Measurements from ENCODE around the gene SDK1. TPM values are rescaled to one million over a fixed set of nuclear protein-coding genes. Genes with fewer than 3 reads are reported as not detected.

Gene SDK1
- total RNA-seq, 1 donor from 2014 or later = 10.9 TPM

GRCh38 chr7:4066626-4067475 is 765.8 kb downstream of the SDK1 start:
- TF ChIP-seq CTCF (IDR thresholded peaks at IDR 0.05) = no peak
- Mint-ChIP-seq H3K36me3 (ENCODE audit: low read depth) (peaks cover 4% of the 10 kb centered on the region), H3K9me3 (ENCODE audit: low read depth) (peaks cover 10% of the 10 kb centered on the region), H3K4me3 (ENCODE audit: unreplicated experiment) (no peak overlapping the region), H3K4me1 (ENCODE audit: low read depth) (no peaks in the 10 kb centered on the region), H3K27ac (ENCODE audit: unreplicated experiment) (no peak overlapping the region), H3K27me3 (ENCODE audit: low read depth) (no peaks in the 10 kb centered on the region)
- no peak for DNase-seq (ENCODE audit: low spot score)

GRCh38 chr7:4067476-4067760 is 766.4 kb downstream of the SDK1 start:
- H3K4me3 Mint-ChIP-seq (ENCODE audit: unreplicated experiment) = no peak overlapping the region
- DNase-seq (ENCODE audit: low spot score) = no peak
- no peaks in the 10 kb centered on the region for H3K4me1 Mint-ChIP-seq (ENCODE audit: low read depth)
- H3K36me3 Mint-ChIP-seq (ENCODE audit: low read depth) = peaks cover 6% of the 10 kb centered on the region
- H3K9me3 Mint-ChIP-seq (ENCODE audit: low read depth) = peaks cover 7% of the 10 kb centered on the region
- H3K27ac Mint-ChIP-seq (ENCODE audit: unreplicated experiment) = no peak overlapping the region
- no peak for TF ChIP-seq CTCF (IDR thresholded peaks at IDR 0.05)
- no peaks in the 10 kb centered on the region for H3K27me3 Mint-ChIP-seq (ENCODE audit: low read depth)

- Mint-ChIP-seq H3K27ac (ENCODE audit: unreplicated experiment) (no peak overlapping the region), H3K4me3 (ENCODE audit: unreplicated experiment) (no peak overlapping the region), H3K4me1 (ENCODE audit: low read depth) (no peaks in the 10 kb centered on the region), H3K27me3 (ENCODE audit: low read depth) (no peaks in the 10 kb centered on the region), H3K9me3 (ENCODE audit: low read depth) (peaks cover 3% of the 10 kb centered on the region), H3K36me3 (ENCODE audit: low read depth) (peaks cover 6% of the 10 kb centered on the region)
- no peak for TF ChIP-seq CTCF (IDR thresholded peaks at IDR 0.05)
- DNase-seq (ENCODE audit: low spot score) = no peak
Observed at GRCh38 chr7:4067874-4068273, 766.8 kb downstream of the SDK1 start.

- H3K9me3 Mint-ChIP-seq (ENCODE audit: low read depth) = peaks cover 3% of the 10 kb centered on the region
- TF ChIP-seq CTCF (IDR thresholded peaks at IDR 0.05) = no peak
- no peaks in the 10 kb centered on the region for H3K4me1 Mint-ChIP-seq (ENCODE audit: low read depth)
- DNase-seq (ENCODE audit: low spot score) = no peak
- no peak overlapping the region for H3K27ac Mint-ChIP-seq (ENCODE audit: unreplicated experiment)
- H3K27me3 Mint-ChIP-seq (ENCODE audit: low read depth) = no peaks in the 10 kb centered on the region
- H3K36me3 Mint-ChIP-seq (ENCODE audit: low read depth) = peaks cover 7% of the 10 kb centered on the region
- no peak overlapping the region for H3K4me3 Mint-ChIP-seq (ENCODE audit: unreplicated experiment)
Observed at GRCh38 chr7:4068286-4068685, 767.2 kb downstream of the SDK1 start.

GRCh38 chr7:4069268-4070095 is 768.4 kb downstream of the SDK1 start:
- DNase-seq (ENCODE audit: low spot score) = no peak
- Mint-ChIP-seq H3K9me3 (ENCODE audit: low read depth) (no peaks in the 10 kb centered on the region), H3K36me3 (ENCODE audit: low read depth) (peaks cover 10% of the 10 kb centered on the region), H3K27me3 (ENCODE audit: low read depth) (no peaks in the 10 kb centered on the region), H3K4me3 (ENCODE audit: unreplicated experiment) (no peak overlapping the region), H3K4me1 (ENCODE audit: low read depth) (no peaks in the 10 kb centered on the region), H3K27ac (ENCODE audit: unreplicated experiment) (no peak overlapping the region)
- TF ChIP-seq CTCF (IDR thresholded peaks at IDR 0.05) = no peak

All from chondrocyte (in vitro differentiated cells).